HG03025 (cell line): ENCODE results near the gene CYP17A1.
"Not testable (repeated sequence)": the region's sequence is repeated elsewhere in the genome, so short reads cannot be mapped to it uniquely, and the experiment has no call there.

Source experiments
- ATAC-seq: cut with Tn5 transposase; IDR thresholded peaks from one replicate; pipeline ENCODE4 v1.9.1; 2021; ENCODE audit warnings: mild to moderate bottlenecking, moderate library complexity; ENCODE audit not compliant: unreplicated experiment, low FRiP score

Gene CYP17A1

GRCh38 chr10:102838276-102838927 is 1.2 kb upstream of the CYP17A1 start:
- ATAC-seq: not testable (repeated sequence)

DNA sequence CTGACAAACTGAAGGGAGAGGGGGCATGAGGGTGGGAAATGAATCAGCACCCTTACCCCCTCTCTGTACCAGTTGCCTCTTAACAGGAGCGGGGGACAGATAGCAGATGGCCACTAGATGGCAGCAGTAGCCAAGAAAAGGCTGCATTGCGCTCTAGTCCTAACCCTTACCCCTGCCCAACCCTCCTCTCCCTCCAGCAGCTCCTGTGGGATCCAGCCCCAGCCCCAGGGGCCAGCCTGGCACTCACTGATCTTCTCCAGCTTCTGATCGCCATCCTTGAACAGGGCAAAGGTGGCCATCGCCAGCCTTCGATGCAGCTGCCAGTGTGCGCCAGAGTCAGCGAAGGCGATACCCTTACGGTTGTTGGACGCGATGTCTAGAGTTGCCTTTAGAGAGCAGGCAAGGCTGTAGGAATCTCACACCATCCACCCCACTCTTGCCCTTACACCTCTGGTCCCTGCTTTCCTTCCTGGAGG is 2.2 kb downstream of the CYP17A1 start:
- no peak for ATAC-seq

GRCh38 chr10:102834143-102834542 is 3.1 kb downstream of the CYP17A1 start:
- ATAC-seq: no peak

GRCh38 chr10:102832987-102833386 is 4.2 kb downstream of the CYP17A1 start:
- no peak for ATAC-seq

- no peak for ATAC-seq
Measured at GRCh38 chr10:102832248-102832647, 5.0 kb downstream of the CYP17A1 start.

DNA sequence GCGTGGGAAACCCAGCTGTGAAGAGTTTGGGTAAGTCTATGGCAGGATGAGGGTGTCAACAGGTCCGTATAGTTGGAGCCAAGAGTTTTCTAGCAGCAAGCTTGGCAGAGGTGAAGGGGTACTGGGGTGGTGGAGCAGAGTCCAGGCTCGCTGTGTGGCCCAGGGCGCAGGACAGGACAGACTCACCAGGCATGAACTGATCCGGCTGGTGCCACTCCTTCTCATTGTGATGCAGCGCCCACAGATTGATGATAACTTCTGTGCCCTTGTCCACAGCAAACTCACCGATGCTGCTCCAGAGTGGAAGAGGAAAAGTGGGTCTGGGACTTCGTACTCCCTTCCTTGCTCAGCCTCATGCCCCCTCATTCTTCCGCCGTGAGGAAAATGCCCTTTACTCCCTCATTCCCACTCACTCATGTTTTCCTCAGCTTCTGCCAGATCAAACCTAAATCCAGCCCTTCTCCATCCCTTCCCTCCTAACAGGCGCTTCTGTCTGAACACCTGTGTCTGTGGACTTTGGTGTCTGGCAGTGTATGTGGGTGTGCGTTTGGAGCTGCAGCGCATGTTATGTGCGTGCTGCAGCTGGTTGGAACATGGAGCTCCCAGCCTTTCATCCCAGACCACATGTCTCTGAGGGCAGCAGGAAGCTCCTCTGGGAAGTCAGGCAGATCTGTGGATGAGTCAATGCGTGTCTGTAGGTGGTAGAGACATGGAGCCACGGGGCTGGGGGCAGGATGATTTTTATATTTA is 5.7 kb downstream of the CYP17A1 start:
- no peak for ATAC-seq

GRCh38 chr10:102827597-102827975 is 9.6 kb downstream of the CYP17A1 start:
- ATAC-seq: no peak

DNA sequence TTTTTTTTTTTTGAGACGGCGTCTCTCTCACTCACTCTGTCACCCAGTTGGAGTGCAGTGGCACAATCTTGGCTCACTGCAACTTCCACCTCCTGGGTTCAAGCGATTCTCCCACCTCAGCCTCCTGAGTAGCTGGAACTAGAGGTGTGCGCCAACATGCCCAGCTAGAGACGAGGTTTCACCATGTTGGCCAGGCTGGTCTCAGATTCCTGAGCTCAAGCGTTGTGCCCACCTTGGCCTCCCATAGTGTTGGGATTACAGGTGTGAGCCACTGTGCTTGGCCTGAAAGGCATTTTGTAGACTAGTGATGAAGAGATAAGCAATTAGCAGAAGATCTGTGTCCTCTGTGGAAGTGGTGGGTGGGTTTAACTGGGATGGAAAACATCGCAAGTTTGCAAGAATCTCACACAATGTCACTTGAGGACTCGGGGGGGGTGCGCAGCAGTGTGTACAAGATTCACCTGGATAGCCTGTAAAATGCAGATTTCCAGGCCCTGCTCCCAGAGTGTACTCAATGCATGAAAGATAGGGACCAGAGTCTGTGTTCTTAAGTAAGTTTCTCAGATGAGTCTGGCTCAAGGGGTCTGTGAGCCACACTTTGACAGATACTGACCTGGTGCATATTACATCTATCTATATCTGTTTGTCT is 10.9 kb downstream of the CYP17A1 start:
- ATAC-seq: no peak

GRCh38 chr10:102824664-102825063 is 12.5 kb downstream of the CYP17A1 start:
- no peak for ATAC-seq

DNA sequence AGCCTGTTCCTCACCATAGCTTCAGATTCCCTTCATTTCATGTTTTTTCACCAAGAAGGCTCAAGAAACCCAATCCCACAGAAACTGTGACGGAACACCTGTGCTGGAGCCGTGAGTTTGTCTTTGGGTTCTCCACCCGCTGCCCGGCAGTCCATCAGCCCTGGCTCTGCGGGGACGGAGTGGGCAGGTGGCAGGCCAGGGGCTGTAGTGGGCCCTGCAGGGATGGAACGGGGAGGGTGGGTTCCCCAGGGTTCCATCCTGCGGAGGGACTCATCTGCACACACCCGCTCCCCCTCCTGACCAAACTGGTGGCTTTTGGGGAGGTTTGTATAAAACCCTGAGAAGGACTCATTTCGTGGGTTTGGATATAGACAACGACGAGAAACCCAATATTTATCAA is 15.0 kb downstream of the CYP17A1 start:
- no peak for ATAC-seq

- not testable (repeated sequence) for ATAC-seq
Measured at GRCh38 chr10:102820008-102820407, 17.2 kb downstream of the CYP17A1 start.

GRCh38 chr10:102819054-102819453 is 18.2 kb downstream of the CYP17A1 start:
- no peak for ATAC-seq

- no peak for ATAC-seq
Measured at GRCh38 chr10:102817175-102817574, 20.0 kb downstream of the CYP17A1 start.

GRCh38 chr10:102815790-102816549 is 21.2 kb downstream of the CYP17A1 start:
- ATAC-seq: no peak

DNA sequence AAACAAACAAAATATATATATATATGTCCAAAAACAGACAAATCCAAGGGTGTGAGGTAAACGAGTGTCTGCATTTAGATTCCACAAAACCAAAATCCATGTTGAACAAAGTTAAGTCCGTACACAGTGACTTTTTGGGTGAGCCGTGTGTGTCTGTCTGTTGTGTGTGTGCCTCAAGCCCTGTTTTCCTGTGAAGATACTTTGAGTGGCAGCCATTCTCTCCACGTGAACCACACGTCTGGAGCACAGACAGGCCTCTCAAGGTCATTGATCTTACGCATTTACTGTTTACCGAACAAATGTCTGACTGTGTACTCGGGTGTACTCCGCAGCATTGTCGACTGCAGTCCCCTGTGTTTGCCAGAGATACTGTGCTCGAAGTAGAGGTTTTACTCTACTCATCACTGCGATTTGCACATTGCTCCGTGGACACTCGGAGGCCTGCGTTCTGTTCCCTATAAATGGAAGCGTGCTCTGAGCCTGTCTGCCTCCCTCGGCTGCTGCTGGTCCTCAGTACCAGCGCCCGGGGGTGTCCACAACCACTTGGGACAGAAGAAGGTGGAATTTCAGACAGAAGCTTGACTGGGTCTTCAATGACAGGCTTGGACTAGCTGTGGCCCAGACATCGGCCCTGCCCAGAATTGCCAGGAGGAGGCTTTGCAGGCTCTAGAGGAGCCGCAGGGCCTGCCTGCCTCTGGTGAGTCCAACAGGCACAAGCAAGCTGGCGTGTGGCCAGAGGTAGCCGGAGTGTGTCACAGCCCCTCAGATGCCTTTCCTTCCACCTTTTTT is 22.1 kb downstream of the CYP17A1 start:
- no peak for ATAC-seq

GRCh38 chr10:102814453-102814871 is 22.8 kb downstream of the CYP17A1 start:
- ATAC-seq: no peak

GRCh38 chr10:102813734-102814452 is 23.3 kb downstream of the CYP17A1 start:
- no peak for ATAC-seq

- no peak for ATAC-seq
Measured at GRCh38 chr10:102813017-102813541, 24.1 kb downstream of the CYP17A1 start.

GRCh38 chr10:102812231-102812876 is 24.9 kb downstream of the CYP17A1 start:
- ATAC-seq: no peak
